Testis (tissue), 5 donors: ENCODE results near the gene NDOR1. TPM values are rescaled to one million over a fixed set of nuclear protein-coding genes. Genes with fewer than 3 reads are reported as not detected.

Experiments used
- DNase-seq: peaks from one replicate; pipeline ENCODE4 v3.0.0-alpha.2; 2019
- H3K27ac ChIP-seq, 2 donors: fragments of 200-600 bp; sonication (generic); one replicate each; pipeline ENCODE4 v1.5.1; 2019
- H3K27me3 ChIP-seq: fragments of 200-600 bp; sonication (generic); one replicate; pipeline ENCODE4 v1.5.1; 2019
- H3K36me3 ChIP-seq: fragments of 200-600 bp; sonication (generic); one replicate; pipeline ENCODE4 v1.5.1; 2017; ENCODE audit warnings: low read depth; ENCODE audit errors: missing control alignments
- H3K4me1 ChIP-seq: fragments of 200-600 bp; sonication (generic); one replicate; pipeline ENCODE4 v1.5.1; 2019
- H3K4me3 ChIP-seq, 2 donors: fragments of 200-600 bp; sonication (generic); one replicate each; pipeline ENCODE4 v1.5.1; 2017 to 2019
- H3K9me3 ChIP-seq: fragments of 200-600 bp; sonication (generic); one replicate; pipeline ENCODE4 v1.5.1; 2017
- CTCF ChIP-seq, 3 experiments: fragments of 450-650 bp in 2 of 3; fragments of 200-600 bp in 1 of 3; sonication (generic) in 1 of 3; IDR thresholded peaks; one replicate each; pipeline ENCODE4 v1.5.1; 2016 to 2019; ENCODE audit warnings: antibody characterized with exemption in 3 of 3, mild to moderate bottlenecking in 2 of 3, moderate library complexity in 1 of 3
- POLR2A ChIP-seq: fragments of 450-650 bp; IDR thresholded peaks from one replicate; pipeline ENCODE4 v1.6.1; 2017; ENCODE audit warnings: antibody characterized with exemption, mild to moderate bottlenecking, moderate library complexity
- WGBS, 2 donors: methylation state at CpG; one replicate each; pipeline ENCODE4 v1.1.5; 2018; 5-methylcytosine and 5-hydroxymethylcytosine counted together
- intact Hi-C: fragments of 100-400 bp; cut with DNase I; formaldehyde crosslinking; loops from one replicate; pipeline ENCODE4 v1.15.1; 2023; ENCODE audit warnings: low total_unique reads
- long read RNA-seq, 2 donors: transcript quantifications; one replicate each; lab custom pipeline, GENCODE V29; 2026
- polyA plus RNA-seq: library from polyadenylated mRNA; stranded (reverse); fragments of 350-450 nt; fragmentation: Illumina TruSeq; extraction: RNeasy Lipid Tissue Mini Kit (QIAGEN cat#74804); gene quantifications from one replicate; pipeline ENCODE4 v1.2.3, GENCODE V29; 2014; ENCODE audit warnings: low read depth, low replicate concordance; ENCODE audit not compliant: insufficient read depth
- total RNA-seq, 2 donors: library from RNA; depleted of rRNA; stranded (reverse); fragments of >200 nt; gene quantifications; one replicate each; pipeline ENCODE4 v1.2.3, GENCODE V29; 2016

The NDOR1 gene
- total RNA-seq (10 to 100 TPM; 27.5 to 29.1 TPM), polyA plus RNA-seq (21.9 TPM)
- long read RNA-seq, donor 1, partial matches to known transcripts, result 0 of 3 reads
- long read RNA-seq, donor 1, other reads (novel, unspliced or antisense), result 0 of 3 reads
- long read RNA-seq, donor 2, result 0 reads

DNA sequence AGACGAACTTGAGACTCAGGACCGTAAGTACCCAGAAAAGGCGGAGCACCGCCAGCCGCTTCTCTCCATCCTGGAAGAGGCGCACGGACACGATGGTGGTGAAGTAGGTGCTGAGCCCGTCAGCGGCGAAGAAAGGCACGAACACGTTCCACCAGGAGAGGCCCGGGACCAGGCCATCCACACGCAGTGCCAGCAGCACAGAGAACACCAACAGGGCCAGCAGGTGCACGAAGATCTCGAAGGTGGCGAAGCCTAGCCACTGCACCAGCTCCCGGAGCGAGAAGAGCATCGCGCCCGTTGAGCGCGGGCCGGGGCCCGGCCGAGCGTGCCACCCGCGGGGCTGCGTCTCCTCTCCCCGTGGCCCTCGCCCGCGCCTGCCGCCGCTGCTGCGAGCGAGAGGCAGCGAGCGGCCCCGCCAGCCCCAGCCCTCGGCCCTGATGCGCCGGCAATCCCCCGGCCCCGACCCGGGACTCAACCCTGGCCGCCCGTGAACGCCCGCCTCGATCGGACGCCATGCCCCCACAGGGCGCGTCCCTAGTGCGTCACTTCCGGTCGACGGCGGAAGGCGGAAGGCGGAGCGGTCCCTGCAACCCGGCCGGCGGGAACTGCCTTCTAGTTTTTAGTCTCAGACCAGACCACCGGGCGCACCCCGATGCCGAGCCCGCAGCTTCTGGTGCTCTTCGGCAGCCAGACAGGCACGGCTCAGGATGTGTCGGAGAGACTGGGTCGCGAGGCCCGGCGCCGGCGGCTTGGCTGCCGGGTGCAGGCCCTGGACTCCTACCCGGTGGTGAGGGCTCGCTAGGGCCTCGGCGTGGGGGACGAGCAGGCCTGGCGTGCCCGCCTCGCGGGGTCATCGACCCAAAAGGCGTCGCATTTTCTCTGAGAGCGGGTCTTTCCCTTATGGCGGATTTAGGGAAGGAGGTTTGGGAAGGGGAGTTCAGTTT, at the start of gene NDOR1, which contains the start of gene TMEM203:
NDOR1 (plus strand) TSS at position 575 of the 944 bp plus-strand sequence; CDS start at position 653, 78 bp downstream.
TMEM203 (minus strand) TSS at position 523 of the 944 bp plus-strand sequence; CDS start at position 289, 234 bp downstream.
- no peaks in the 10 kb centered on the region for H3K9me3 ChIP-seq
- H3K4me3 ChIP-seq, result peak within 1 kb of the TSS; percentile 91 to 99
- TF ChIP-seq POLR2A (no peak), CTCF (IDR thresholded peaks at IDR 0.05) (no peak)
- intact Hi-C loops, result no loop called here
- no peaks in the 10 kb centered on the region for H3K36me3 ChIP-seq
- peak; percentile 95 for DNase-seq
- peaks cover 35% of the 10 kb centered on the region for H3K4me1 ChIP-seq
- H3K27me3 ChIP-seq, result no peaks in the 10 kb centered on the region
- WGBS, 2 donors, result 0 to 1% methylated on average over 26 to 63 of the region's 98 CpGs
- peak within 1 kb of the TSS; percentile 8 to 61 for H3K27ac ChIP-seq

GRCh38 chr9:137156567-137157375, 48.7 kb upstream of the NDOR1 start:
- 0 to 1% methylated on average over 21 to 59 of the region's 65 CpGs for WGBS, 2 donors
- peak; percentile 70 for DNase-seq
- TF ChIP-seq CTCF (IDR thresholded peaks at IDR 0.05) (no peak), POLR2A (no peak)
- Histone ChIP-seq H3K4me3 (peak overlapping the region; percentile 27 to 48), H3K36me3 (no peaks in the 10 kb centered on the region), H3K27me3 (no peaks in the 10 kb centered on the region), H3K9me3 (no peaks in the 10 kb centered on the region), H3K4me1 (peaks cover 4% of the 10 kb centered on the region), H3K27ac (no peak overlapping the region)
- intact Hi-C loops, result no loop called here

DNA sequence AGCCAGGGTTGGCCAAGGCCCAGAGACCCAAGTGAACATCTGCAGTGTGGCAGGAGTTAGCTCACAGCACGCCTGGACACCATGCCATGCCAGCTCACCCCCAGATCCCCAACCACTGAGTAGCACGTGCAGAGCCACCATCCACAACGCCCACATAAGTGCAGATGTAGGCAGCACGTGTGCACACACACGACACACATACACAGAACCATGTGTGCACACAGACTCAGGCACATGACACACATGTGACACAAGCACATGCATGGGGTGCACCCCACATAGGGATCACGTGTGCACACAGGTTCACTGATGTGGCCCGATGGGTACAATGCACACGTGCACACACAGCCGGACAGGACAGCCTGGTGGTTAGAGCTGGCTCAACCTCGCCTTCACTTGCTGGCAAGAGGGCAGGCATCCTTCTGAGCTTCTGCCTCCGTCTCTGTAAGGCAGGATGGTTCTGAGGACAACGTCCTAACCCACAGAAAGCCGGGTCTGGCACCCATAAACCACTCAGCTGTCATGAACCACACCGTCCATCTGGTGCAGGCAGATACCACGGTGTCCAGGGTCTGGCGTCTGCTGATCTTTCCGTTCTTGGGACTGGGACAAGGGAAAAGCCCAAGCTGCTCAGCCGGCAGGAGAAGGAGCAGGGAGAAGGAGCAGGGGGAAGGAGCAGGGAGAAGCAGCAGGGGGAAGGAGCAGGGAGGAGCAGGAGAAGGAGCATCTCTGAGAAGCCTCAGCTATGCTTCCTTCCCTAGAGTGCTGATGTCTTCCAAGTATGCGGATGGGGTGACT, 47.7 kb upstream of the NDOR1 start:
- Histone ChIP-seq H3K4me3 (no peak overlapping the region), H3K27ac (no peak overlapping the region), H3K27me3 (no peaks in the 10 kb centered on the region), H3K36me3 (no peaks in the 10 kb centered on the region), H3K9me3 (no peaks in the 10 kb centered on the region), H3K4me1 (peaks cover 4% of the 10 kb centered on the region)
- TF ChIP-seq POLR2A (no peak), CTCF (IDR thresholded peaks at IDR 0.05) (no peak)
- DNase-seq, result no peak
- intact Hi-C loops, result no loop called here
- 67 to 70% methylated on average over 18 to 19 of the region's 19 CpGs for WGBS, 2 donors

- no peak overlapping the region for H3K27ac ChIP-seq
- WGBS, 2 donors, result 38 to 50% methylated on average over 4 of the region's 4 CpGs
- H3K27me3 ChIP-seq, result no peaks in the 10 kb centered on the region
- TF ChIP-seq POLR2A (no peak), CTCF (IDR thresholded peaks at IDR 0.05) (no peak)
- H3K4me3 ChIP-seq, result no peak overlapping the region
- no peaks in the 10 kb centered on the region for H3K9me3 ChIP-seq
- peaks cover 11% of the 10 kb centered on the region for H3K4me1 ChIP-seq
- intact Hi-C loops, result no loop called here
- no peaks in the 10 kb centered on the region for H3K36me3 ChIP-seq
- DNase-seq, result no peak
Measured at GRCh38 chr9:137158625-137159024, 46.9 kb upstream of the NDOR1 start.
